Colonic mucosa (tissue), 4 donors: ENCODE results near the gene P3H3. TPM values are rescaled to one million over a fixed set of nuclear protein-coding genes. Genes with fewer than 3 reads are reported as not detected.

Experiments
- DNase-seq: peaks from one replicate; pipeline ENCODE4 v3.0.0-alpha.2; 2020
- H3K27ac ChIP-seq: fragments of 200-600 bp; one replicate; pipeline ENCODE4 v1.8.0; 2021
- H3K27me3 ChIP-seq: fragments of 200-600 bp; one replicate; pipeline ENCODE4 v1.8.0; 2021
- H3K36me3 ChIP-seq: fragments of 200-600 bp; one replicate; pipeline ENCODE4 v1.8.0; 2021
- H3K4me1 ChIP-seq: fragments of 200-600 bp; one replicate; pipeline ENCODE4 v1.8.0; 2021; ENCODE audit warnings: mild to moderate bottlenecking
- H3K4me3 ChIP-seq: fragments of 200-600 bp; one replicate; pipeline ENCODE4 v1.8.0; 2021
- H3K9ac ChIP-seq, 2 donors: one replicate each; pipeline ENCODE4 v1.7.0; 2013; ENCODE audit warnings: control low read depth in 2 of 2, low read depth in 2 of 2, low read length in 2 of 2
- H3K9me3 ChIP-seq: fragments of 200-600 bp; one replicate; pipeline ENCODE4 v1.8.0; 2021
- CTCF ChIP-seq: fragments of 200-600 bp; IDR thresholded peaks from one replicate; pipeline ENCODE4 v1.8.0; 2022; ENCODE audit warnings: antibody characterized with exemption, mild to moderate bottlenecking
- intact Hi-C: fragments of 100-400 bp; cut with DNase I; formaldehyde crosslinking; loops from one replicate; pipeline ENCODE4 v1.14.1; 2022
- total RNA-seq, 2 donors: library from RNA; stranded (reverse); fragmentation: NEBNext Ultra II Directional in 1 of 2; extraction: Animal tissue kit (Norgen Biotek cat#: 25700) in 1 of 2; gene quantifications; one replicate each; pipeline ENCODE4 v1.2.1, GENCODE V29; 2021
- donor health status: healthy.
- donor health status: DM: no; HTN: no; CAD: no.
- donor health status: DM: no; HTN: no; CAD: no.

Gene P3H3
- total RNA-seq, 2 donors from 2014 or later, result 4.4 to 5.3 TPM

GRCh38 chr12:6817662-6818157 lies 10.5 kb upstream of the P3H3 start:
- TF ChIP-seq CTCF, result no peak
- Histone ChIP-seq H3K27me3 (peaks cover 9% of the 10 kb centered on the region), H3K27ac (no peak overlapping the region), H3K9me3 (no peaks in the 10 kb centered on the region), H3K4me3 (no peak overlapping the region), H3K4me1 (no peaks in the 10 kb centered on the region), H3K36me3 (no peaks in the 10 kb centered on the region), H3K9ac (no peak overlapping the region)
- DNase-seq, result no peak
- intact Hi-C loops, result no loop called here

- no peak for DNase-seq
- Histone ChIP-seq H3K9me3 (no peaks in the 10 kb centered on the region), H3K27ac (no peak overlapping the region), H3K4me3 (no peak overlapping the region), H3K9ac (no peak overlapping the region), H3K4me1 (no peaks in the 10 kb centered on the region), H3K27me3 (peaks cover 13% of the 10 kb centered on the region), H3K36me3 (no peaks in the 10 kb centered on the region)
- intact Hi-C loops, result no loop called here
- TF ChIP-seq CTCF, result no peak
Measured at GRCh38 chr12:6818222-6818621, 10.0 kb upstream of the P3H3 start.

- Histone ChIP-seq H3K36me3 (no peaks in the 10 kb centered on the region), H3K27ac (no peak overlapping the region), H3K4me1 (no peaks in the 10 kb centered on the region), H3K9ac (no peak overlapping the region), H3K27me3 (peaks cover 16% of the 10 kb centered on the region), H3K9me3 (no peaks in the 10 kb centered on the region), H3K4me3 (no peak overlapping the region)
- no peak for TF ChIP-seq CTCF
- intact Hi-C loops, result no loop called here
- no peak for DNase-seq
Measured at GRCh38 chr12:6818645-6819044, 9.6 kb upstream of the P3H3 start.

- intact Hi-C loops, result loop anchor here (5.0 kb wide), 1 partner anchor 82 kb away; no protein-coding TSS in a partner anchor
- Histone ChIP-seq H3K9me3 (no peaks in the 10 kb centered on the region), H3K4me3 (no peak overlapping the region), H3K4me1 (no peaks in the 10 kb centered on the region), H3K36me3 (no peaks in the 10 kb centered on the region), H3K27me3 (peaks cover 16% of the 10 kb centered on the region), H3K9ac (no peak overlapping the region), H3K27ac (no peak overlapping the region)
- TF ChIP-seq CTCF, result no peak
- DNase-seq, result no peak
Measured at GRCh38 chr12:6819106-6820030, 8.8 kb upstream of the P3H3 start.

- no peaks in the 10 kb centered on the region for H3K4me1 ChIP-seq
- peaks cover 16% of the 10 kb centered on the region for H3K27me3 ChIP-seq
- no peak overlapping the region for H3K9ac ChIP-seq
- H3K36me3 ChIP-seq, result no peaks in the 10 kb centered on the region
- no peaks in the 10 kb centered on the region for H3K9me3 ChIP-seq
- intact Hi-C loops, result loop anchor here (5.0 kb wide), 1 partner anchor 83 kb away; no protein-coding TSS in a partner anchor
- H3K27ac ChIP-seq, result no peak overlapping the region
- DNase-seq, result no peak
- no peak overlapping the region for H3K4me3 ChIP-seq
- TF ChIP-seq CTCF, result no peak
Measured at GRCh38 chr12:6820166-6820565, 8.0 kb upstream of the P3H3 start.
